ENCODE measurements around the gene TXNDC2. TPM values are rescaled to one million over a fixed set of nuclear protein-coding genes. Genes with fewer than 3 reads are reported as not detected.

TXNDC2 gene
- total and polyA plus RNA-seq, 10 of the 15 experiments (the other 5 are each of a cell fraction or from before 2014, with no cell fraction given) = 0.04 to 0.07 (median 0.06) TPM; not detected in 7

- Histone ChIP-seq H3K4me1 (ENCODE audit: control insufficient read depth, insufficient read depth, low read length) (peaks cover 23% of the 10 kb centered on the region), H3K9me3 (replicated peaks; ENCODE audit: control insufficient read depth, insufficient read depth, low read length) (no peaks in the 10 kb centered on the region; the same call in 1 of the 3 replicates), H3K79me2 (ENCODE audit: control insufficient read depth, insufficient read depth, low read length) (peaks cover 99% of the 10 kb centered on the region), H4K20me1 (ENCODE audit: control insufficient read depth, insufficient read depth) (peaks cover 9% of the 10 kb centered on the region), H2AFZ (ENCODE audit: control insufficient read depth, low read depth, low read length) (no peak overlapping the region), H3K27ac (ENCODE audit: control insufficient read depth, insufficient read depth) (peak overlapping the region; percentile 0; the same call in 1 of the 2 replicates), H3K4me3 (no peak overlapping the region), H3K27me3 (replicated peaks in 1 of 2; ENCODE audit: control insufficient read depth in 2 of 2, insufficient read depth in 2 of 2, low read length in 1 of 2) (no peaks in the 10 kb centered on the region), H3K4me2 (ENCODE audit: control insufficient read depth, insufficient read depth) (peak overlapping the region; percentile 59), H3K36me3 (ENCODE audit: control insufficient read depth in 2 of 2, insufficient read depth in 2 of 2, low read length in 1 of 2) (no peaks in the 10 kb centered on the region; a peak in 1 of 4 replicates), H3K9ac (ENCODE audit: control insufficient read depth, insufficient read depth, low read length) (no peak overlapping the region)
- no peak for TF ChIP-seq TCF3 (IDR thresholded peaks at IDR 0.05; ENCODE audit: borderline replicate concordance, insufficient read depth, low read depth, low read length)
- no peak for TF ChIP-seq HDAC6 (IDR thresholded peaks at IDR 0.05; ENCODE audit: unreplicated experiment)
- TF ChIP-seq FOXK2 (IDR thresholded peaks at IDR 0.05) = no peak
- no peak for TF ChIP-seq IRF3 (IDR thresholded peaks at IDR 0.05)
- no peak for TF ChIP-seq NFXL1 (IDR thresholded peaks at IDR 0.05; ENCODE audit: borderline replicate concordance)
- no peak for TF ChIP-seq HSF1 (IDR thresholded peaks at IDR 0.05; ENCODE audit: low read depth, low read length)
- no peak for TF ChIP-seq SMC3 (IDR thresholded peaks at IDR 0.05; ENCODE audit: borderline replicate concordance, low read length)
- no peak for TF ChIP-seq YBX1 (IDR thresholded peaks at IDR 0.05)
- no peak for TF ChIP-seq HDGF (IDR thresholded peaks at IDR 0.05)
- TF ChIP-seq NR2C2 (IDR thresholded peaks at IDR 0.05; ENCODE audit: borderline replicate concordance, control insufficient read depth, insufficient read length, low read depth) = no peak
- WGBS (ENCODE audit: insufficient coverage, insufficient replicate concordance, low lambda C conversion rate, missing lambda C conversion rate) = 3% methylated on average over 2 of the region's 2 CpGs
- SMC1A ChIA-PET (ENCODE audit: uncharacterized antibody, unreplicated experiment) = interaction anchor here (0.7 to 2.0 kb wide), 4 partner anchors 11 to 25 kb away, joined by 3 to 13 read pairs (median 4); partner anchors contain the start of gene VAPA
- POLR2A ChIA-PET = interaction anchor here (0.6 to 1.5 kb wide), 2 partner anchors 11 to 65 kb away, joined by 4 to 6 read pairs; no protein-coding TSS in a partner anchor
- peak; percentile 48 for ATAC-seq
- intact Hi-C loops (cut with micrococcal nuclease; ENCODE audit: unreplicated experiment) (no loop called here), in situ Hi-C loops (cut with MboI) (no loop called here)
- peak; percentile 76 for FAIRE-seq
- RAD21 ChIA-PET (ENCODE audit: unreplicated experiment) = interaction anchor here (0.8 to 1.5 kb wide), 3 partner anchors 13 to 24 kb away, joined by 3 to 4 read pairs (median 4); partner anchors contain the start of gene VAPA
- no TSS peak for BruUV-seq (replicated peaks)
- DNase-seq (ENCODE audit: low read depth, low spot score) = no peak
- CTCF ChIA-PET = interaction anchor here (0.7 to 2.1 kb wide), 3 partner anchors 9 to 565 kb away, joined by 3 to 7 read pairs (median 4); no protein-coding TSS in a partner anchor
These were observed 40.6 kb downstream of the TXNDC2 start for GRCh38 chr18:9926223-9926894.
